ENCODE data around the gene SLC25A52.

GRCh38 chr18:31719363-31720006 lies 41.2 kb downstream of the SLC25A52 start:
- TF ChIP-seq, protein P1, sequence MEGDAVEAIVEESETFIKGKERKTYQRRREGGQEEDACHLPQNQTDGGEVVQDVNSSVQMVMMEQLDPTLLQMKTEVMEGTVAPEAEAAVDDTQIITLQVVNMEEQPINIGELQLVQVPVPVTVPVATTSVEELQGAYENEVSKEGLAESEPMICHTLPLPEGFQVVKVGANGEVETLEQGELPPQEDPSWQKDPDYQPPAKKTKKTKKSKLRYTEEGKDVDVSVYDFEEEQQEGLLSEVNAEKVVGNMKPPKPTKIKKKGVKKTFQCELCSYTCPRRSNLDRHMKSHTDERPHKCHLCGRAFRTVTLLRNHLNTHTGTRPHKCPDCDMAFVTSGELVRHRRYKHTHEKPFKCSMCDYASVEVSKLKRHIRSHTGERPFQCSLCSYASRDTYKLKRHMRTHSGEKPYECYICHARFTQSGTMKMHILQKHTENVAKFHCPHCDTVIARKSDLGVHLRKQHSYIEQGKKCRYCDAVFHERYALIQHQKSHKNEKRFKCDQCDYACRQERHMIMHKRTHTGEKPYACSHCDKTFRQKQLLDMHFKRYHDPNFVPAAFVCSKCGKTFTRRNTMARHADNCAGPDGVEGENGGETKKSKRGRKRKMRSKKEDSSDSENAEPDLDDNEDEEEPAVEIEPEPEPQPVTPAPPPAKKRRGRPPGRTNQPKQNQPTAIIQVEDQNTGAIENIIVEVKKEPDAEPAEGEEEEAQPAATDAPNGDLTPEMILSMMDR (IDR thresholded peaks at IDR 0.05), result no peak
- no peak for TF ChIP-seq ZFX (IDR thresholded peaks at IDR 0.05; ENCODE audit: borderline replicate concordance)

All from 22Rv1 (cell line).